Measurements from ENCODE around the gene PEF1.

Gene PEF1

DNA sequence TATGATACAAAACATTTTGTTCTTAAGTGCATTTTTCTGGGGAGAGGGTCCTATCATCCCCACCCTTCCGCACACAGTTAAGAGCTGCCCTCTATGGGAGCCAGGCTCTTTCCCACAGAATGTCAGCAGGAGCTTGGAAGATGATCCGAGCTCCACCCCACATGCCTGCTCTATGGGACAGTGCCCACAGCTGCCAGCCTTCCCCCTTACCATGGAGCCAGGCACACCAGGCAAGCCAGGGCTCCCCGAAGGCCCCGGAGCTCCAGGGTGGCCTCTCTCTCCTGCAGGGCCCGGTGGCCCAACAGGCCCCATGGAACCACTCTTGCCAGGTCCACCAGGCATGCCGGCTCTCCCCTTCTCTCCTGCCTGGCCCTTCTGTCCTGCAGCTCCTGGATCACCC, 10.4 kb upstream of the PEF1 start:
- no peak for DNase-seq (ENCODE audit: low read depth in 2 of 2)

DNA sequence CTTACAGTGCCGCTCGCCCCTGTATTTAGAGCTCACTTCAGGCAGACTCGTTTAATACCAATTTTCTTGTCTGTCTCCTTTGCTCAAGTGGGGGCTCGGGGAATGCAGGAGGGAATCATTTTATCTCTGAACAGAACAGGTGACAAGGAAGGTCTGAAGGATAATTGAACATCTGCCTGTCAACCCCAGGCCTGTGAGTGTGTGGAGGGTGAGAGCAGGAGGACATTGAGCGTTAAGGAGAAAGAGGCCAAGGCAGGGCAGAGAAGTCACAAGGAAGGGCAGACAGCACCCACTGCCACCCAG, 9.7 kb upstream of the PEF1 start:
- DNase-seq (ENCODE audit: low read depth in 2 of 2): no peak

DNA sequence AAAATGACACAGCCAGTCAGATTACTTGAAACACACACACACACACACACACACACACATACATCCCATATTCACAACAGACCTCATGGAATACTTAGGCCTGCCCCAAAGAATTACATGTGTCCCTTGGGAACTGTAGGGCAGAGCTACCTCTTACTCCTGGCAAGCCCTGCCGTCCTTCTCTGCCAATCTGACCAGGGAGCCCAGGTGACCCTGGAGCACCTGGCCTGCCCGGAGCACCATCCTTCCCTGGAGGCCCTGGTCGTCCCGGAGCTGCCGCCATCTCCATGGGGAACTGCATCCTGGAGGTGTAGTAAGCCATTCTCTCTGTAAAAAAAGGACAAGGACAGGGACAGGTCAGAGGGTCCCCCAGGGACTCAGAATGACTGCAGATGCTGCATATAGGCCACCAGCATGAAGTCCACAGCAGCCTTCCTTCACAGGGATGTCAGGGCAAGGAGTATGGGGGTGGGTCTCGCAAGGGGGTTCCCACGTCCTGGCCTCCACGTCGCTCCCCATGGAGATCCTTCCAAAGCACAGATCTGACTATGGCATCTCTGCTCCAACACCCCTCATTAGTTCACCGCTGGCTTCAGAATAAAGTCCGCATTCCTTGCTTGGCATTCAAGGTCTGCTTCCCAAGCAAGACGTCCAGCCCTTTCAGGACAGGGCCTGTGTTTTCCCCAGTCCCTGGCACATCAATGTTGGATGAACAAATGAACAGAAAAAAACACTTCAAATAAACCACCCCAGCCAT, 9.2 kb upstream of the PEF1 start:
- no peak for DNase-seq (ENCODE audit: low read depth in 2 of 2)

DNA sequence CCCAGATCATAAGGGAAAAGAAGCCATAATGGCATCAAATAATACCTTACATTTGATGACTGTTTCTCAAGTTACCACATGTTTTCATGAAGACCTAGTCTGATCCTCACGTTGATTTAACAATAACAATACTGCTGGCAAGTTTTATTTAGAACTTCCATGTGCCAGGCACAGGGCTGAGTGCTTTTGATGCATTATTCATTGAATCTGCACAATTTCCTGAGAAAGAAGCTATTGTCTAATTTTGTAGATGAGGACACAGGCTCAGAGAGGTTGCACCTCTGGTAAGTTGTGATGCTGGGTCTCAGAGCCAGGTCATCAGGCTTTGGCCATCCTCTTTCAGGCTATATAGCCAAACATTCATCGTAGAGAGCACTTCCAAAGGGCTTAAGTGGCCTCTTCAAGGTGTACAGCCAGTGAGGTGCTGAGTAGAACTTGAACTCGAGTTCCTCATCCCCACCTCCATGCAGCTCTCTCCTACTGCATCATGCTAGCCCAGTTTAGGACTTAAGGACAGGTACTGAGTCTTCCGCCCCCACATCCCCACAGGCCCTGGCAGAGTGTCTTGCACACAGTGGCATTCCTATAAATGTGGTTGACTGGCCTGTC, 8.3 kb upstream of the PEF1 start:
- DNase-seq (ENCODE audit: low read depth in 2 of 2): no peak

GRCh38 chr1:31651766-31652165, 7.1 kb upstream of the PEF1 start:
- no peak for DNase-seq (ENCODE audit: low read depth in 2 of 2)

DNA sequence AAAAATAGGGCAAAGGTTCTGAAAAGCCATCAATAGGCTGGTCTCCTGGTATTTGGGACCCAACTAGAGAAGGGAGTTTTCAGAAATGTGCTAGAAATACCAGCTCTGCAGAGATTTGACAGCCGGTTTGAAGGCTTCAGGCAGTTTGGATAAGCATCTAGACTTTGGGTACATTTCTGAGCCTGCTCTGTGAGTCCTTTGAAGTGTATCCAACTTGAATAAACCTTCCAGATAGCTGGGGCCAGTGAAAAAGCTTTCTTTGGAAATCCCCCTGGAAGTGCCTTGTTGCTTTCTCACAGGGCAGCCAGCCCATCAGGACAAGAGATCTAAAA, 6.4 kb upstream of the PEF1 start:
- DNase-seq (ENCODE audit: low read depth in 2 of 2): no peak

GRCh38 chr1:31650161-31651088, 5.7 kb upstream of the PEF1 start:
- no peak for DNase-seq (ENCODE audit: low read depth in 2 of 2)

- DNase-seq (ENCODE audit: low read depth in 2 of 2): no peak
These were observed 4.1 kb upstream of the PEF1 start for GRCh38 chr1:31648641-31649357.

- no peak for DNase-seq (ENCODE audit: low read depth in 2 of 2)
These were observed 3.5 kb upstream of the PEF1 start for GRCh38 chr1:31648190-31648589.

GRCh38 chr1:31647106-31647505, 2.4 kb upstream of the PEF1 start:
- DNase-seq (ENCODE audit: low read depth in 2 of 2): no peak

GRCh38 chr1:31646259-31646960, 1.7 kb upstream of the PEF1 start:
- no peak for DNase-seq (ENCODE audit: low read depth in 2 of 2)

DNA sequence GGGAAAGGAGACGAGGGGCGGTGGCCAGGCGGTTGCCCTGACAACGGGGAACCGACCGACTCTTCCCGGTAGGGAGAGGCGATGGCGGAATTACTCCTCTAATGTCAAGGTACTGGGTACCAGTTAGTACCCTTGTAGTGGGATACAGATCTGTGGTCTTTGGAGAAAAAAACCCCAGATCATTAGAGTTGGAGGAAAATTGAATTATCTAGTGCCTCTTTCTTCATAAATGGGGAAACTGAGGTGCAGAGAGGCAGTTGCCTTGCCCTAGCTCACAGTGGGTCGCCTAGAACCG, 545 bp upstream of the PEF1 start:
- DNase-seq (ENCODE audit: low read depth in 2 of 2): no peak

DNA sequence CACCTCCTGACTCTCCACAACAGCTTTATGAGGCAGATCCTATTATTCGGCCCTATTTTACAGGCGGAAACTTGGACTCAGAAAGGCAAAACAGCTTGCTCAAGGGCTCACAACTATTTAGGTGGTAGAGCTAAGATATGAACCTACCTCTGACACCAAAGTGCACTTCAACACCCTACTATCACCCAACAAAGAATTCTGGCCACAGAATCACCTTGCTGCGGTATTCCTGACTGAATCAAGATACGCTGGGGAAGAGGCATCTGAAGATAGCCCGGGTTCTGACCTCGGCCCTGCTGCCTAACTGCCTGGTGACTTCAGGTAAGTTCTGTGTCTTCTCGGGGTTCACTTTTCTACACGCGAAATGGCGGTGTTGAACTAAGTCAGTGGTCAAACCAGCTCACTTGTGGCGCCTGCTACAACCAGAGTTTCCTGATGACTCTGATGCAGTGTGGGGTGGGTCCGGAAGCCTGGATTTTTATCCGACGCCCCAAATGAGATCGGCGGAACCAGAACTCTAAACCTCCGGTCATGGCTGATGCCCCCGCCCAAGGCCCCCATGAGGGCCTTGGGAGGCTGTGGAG, 608 bp downstream of the PEF1 start:
- DNase-seq (ENCODE audit: low read depth in 2 of 2): no peak

DNA sequence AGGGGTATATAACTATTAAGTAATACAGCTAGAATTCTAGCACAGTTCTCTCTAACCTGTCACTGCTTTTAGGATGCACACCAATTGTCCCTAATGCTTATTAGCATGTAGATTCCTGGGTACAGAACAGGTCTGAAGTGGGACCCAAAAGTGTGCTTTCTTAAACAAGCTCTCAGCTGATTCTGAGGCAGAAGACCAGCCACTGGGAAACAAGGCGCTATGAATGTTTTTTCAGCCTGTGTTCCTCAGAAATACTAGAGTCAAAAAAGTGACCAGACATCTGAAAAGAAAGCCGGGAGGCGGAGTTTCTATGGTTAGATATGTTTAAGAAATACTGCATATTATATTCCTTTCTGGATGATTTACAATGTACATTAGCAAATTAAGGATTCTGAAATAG, 1.8 kb downstream of the PEF1 start:
- no peak for DNase-seq (ENCODE audit: low read depth in 2 of 2)

DNA sequence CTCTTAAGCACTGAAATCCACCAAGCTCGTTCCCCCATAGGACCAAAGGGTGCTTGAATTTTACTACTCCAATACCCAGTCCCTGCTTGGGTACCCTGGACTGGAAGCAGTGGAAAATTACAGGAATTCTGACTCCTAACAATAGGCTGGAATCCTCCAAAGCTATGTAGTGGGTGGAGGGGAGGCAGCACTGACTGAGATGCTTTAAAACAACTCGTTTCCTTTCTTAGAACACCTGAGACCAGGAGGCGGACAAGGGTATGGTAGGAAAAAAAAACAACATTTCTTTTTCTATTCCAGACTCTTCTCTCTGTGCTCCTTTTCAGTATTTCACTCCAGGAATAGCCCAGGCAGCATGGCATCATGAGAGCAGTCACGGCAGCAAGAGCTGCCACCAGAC, 2.3 kb downstream of the PEF1 start:
- DNase-seq (ENCODE audit: low read depth in 2 of 2): no peak

- no peak for DNase-seq (ENCODE audit: low read depth in 2 of 2)
These were observed 3.7 kb downstream of the PEF1 start for GRCh38 chr1:31640964-31641363.

DNA sequence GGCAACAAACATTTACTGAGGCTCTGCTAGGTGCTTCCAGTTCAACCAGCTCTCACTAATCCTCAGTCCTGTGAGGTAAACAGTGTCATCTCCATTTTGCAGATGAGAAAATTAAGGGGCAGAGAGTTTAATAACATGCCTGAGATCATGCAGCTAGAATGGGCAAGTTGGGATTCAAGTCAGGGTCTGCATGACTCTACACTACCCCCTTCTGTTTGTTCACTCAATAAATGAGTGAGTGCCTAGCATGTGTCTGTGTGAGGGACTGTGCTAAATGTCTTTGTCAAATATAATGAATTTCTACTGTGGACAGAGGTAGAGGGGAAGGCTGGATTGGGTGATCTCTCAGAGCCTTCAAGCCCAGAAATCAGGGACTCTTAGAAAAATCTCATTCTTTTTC, 4.5 kb downstream of the PEF1 start:
- no peak for DNase-seq (ENCODE audit: low read depth in 2 of 2)

DNA sequence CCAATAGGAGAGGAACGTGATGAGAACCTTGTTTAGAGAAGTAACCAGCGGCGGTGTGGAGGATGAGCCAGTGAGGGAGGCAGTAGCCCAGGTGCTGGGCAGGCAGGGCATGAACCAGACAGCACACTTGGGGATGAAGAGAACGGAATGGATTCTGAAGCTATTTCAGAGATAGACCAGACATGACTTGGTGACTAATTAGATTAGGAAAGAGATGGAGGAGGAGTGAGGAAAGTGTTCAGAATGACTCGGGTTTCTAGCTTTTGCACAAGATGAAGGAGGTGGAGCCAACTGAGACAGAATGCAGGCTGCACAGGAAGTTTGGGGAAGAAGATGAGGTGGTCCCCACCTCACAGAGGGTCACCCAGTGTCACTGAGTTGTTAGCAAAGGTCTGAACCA, 5.1 kb downstream of the PEF1 start:
- DNase-seq (ENCODE audit: low read depth in 2 of 2): no peak

- DNase-seq (ENCODE audit: low read depth in 2 of 2): no peak
These were observed 6.6 kb downstream of the PEF1 start for GRCh38 chr1:31637915-31638673.

DNA sequence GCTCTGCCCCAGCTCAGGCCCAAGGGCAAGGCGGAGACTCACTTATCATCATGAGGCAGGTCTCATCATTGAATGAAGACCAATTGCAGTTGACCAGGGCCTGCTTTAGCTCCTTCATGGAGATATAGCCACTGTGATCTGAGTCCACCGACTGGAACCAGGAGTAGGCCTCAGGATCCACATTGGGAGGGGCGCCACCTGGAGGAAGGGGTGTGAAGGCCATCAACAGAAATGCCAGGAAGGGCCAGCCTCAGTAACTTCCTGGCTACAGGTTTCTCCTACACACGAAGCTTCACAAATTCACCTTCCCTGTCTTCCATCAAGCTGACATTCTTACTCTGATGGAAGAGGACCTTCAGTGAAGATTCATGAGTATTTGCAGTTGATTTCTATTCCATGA, 11.6 kb downstream of the PEF1 start:
- DNase-seq (ENCODE audit: low read depth in 2 of 2): peak in 1 of 2 donors; percentile 29

DNA sequence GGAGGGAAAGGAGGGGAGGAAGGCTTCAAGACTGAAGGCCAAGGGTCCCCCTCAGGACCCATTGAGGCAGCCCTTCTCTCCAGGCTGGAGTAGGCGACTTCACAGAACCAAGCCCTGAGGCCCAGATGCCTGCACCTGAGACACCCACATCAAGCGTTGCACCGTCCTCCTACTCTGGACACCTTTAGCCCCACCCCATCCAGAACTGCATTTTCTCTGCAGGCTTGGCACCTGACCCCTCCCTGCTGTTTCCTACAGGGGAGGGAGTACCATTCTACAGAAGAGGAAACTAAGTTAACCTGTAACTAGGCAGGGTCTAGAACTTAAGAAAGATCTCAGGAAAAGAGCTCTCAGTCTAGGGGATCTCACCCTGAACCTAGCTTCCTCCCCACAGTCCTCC, 12.0 kb downstream of the PEF1 start:
- no peak for DNase-seq (ENCODE audit: low read depth in 2 of 2)

Measured in activated CD4-positive, alpha-beta T cell treated with anti-CD3 and anti-CD28 coated beads for 24 hours (primary cell).